Osteocyte (in vitro differentiated cells): ENCODE data around the gene UBA7. TPM values are rescaled to one million over a fixed set of nuclear protein-coding genes. Genes with fewer than 3 reads are reported as not detected.

Experiments used
- DNase-seq: peaks from one replicate; pipeline ENCODE4 v3.0.0; 2021; ENCODE audit warnings: mixed read lengths; ENCODE audit not compliant: unreplicated experiment; ENCODE audit errors: extremely low spot score
- H3K27ac Mint-ChIP-seq: one replicate; pipeline ENCODE4 v1.8.0; 2021; ENCODE audit warnings: mild to moderate bottlenecking, mixed read lengths; ENCODE audit not compliant: unreplicated experiment
- H3K27me3 Mint-ChIP-seq: one replicate; pipeline ENCODE4 v1.8.0; 2021; ENCODE audit warnings: mixed read lengths; ENCODE audit not compliant: unreplicated experiment
- H3K36me3 Mint-ChIP-seq: one replicate; pipeline ENCODE4 v1.8.0; 2021; ENCODE audit warnings: mixed read lengths; ENCODE audit not compliant: unreplicated experiment
- H3K4me1 Mint-ChIP-seq: one replicate; pipeline ENCODE4 v1.8.0; 2021; ENCODE audit warnings: mixed read lengths; ENCODE audit not compliant: unreplicated experiment
- H3K4me3 Mint-ChIP-seq: one replicate; pipeline ENCODE4 v1.8.0; 2021; ENCODE audit warnings: mild to moderate bottlenecking, moderate library complexity, mixed read lengths; ENCODE audit not compliant: unreplicated experiment
- H3K9me3 Mint-ChIP-seq: one replicate; pipeline ENCODE4 v1.8.0; 2021; ENCODE audit warnings: mixed read lengths; ENCODE audit not compliant: unreplicated experiment
- total RNA-seq: library from RNA; stranded (reverse); gene quantifications from 2 replicates; pipeline ENCODE4 v1.2.1, GENCODE V29; 2021
- TF ChIP-seq, protein P1 (sequence below): fragments of 200-600 bp; sonication (generic); IDR thresholded peaks from 2 replicates; pipeline ENCODE4 v1.5.0; 2021; ENCODE audit warnings: antibody characterized with exemption, mild to moderate bottlenecking, moderate library complexity

The UBA7 gene
- total RNA-seq, 1 donor from 2014 or later: 63.6 TPM

DNA sequence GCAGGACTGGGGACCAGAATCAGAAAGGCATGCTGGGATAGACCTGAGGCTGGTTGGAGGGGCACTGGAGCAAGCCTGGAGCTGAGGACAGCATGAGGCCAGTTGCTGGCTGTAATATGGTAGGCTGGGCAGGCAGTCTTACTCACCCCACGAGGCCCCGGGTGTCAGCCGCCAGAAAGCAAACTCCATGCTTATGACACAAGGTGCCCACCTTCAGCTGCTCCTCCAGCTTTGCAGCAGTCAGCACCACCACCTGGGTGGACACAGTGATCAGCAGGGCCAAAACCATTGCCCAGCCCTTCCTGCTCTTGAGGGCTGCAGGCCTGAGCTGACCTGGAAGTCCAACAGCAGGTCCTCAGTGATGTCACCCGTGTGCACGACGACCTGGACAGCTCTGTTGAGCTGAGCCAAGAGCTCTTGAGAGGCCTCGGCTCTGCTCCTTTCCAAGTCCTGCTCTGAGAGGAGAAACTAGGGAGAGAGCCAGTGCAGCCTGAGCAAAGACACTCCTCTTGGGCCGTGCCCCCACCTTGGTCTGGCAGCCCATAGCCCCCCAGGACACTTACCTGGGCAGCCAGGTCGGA is 747 bp downstream of the UBA7 start:
- H3K4me3 Mint-ChIP-seq: peak overlapping the region; percentile 75
- DNase-seq: no peak
- H3K27ac Mint-ChIP-seq: peak overlapping the region; percentile 93
- peaks cover 18% of the 10 kb centered on the region for H3K4me1 Mint-ChIP-seq
- TF ChIP-seq, protein P1, sequence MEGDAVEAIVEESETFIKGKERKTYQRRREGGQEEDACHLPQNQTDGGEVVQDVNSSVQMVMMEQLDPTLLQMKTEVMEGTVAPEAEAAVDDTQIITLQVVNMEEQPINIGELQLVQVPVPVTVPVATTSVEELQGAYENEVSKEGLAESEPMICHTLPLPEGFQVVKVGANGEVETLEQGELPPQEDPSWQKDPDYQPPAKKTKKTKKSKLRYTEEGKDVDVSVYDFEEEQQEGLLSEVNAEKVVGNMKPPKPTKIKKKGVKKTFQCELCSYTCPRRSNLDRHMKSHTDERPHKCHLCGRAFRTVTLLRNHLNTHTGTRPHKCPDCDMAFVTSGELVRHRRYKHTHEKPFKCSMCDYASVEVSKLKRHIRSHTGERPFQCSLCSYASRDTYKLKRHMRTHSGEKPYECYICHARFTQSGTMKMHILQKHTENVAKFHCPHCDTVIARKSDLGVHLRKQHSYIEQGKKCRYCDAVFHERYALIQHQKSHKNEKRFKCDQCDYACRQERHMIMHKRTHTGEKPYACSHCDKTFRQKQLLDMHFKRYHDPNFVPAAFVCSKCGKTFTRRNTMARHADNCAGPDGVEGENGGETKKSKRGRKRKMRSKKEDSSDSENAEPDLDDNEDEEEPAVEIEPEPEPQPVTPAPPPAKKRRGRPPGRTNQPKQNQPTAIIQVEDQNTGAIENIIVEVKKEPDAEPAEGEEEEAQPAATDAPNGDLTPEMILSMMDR: no peak
- no peaks in the 10 kb centered on the region for H3K9me3 Mint-ChIP-seq
- H3K27me3 Mint-ChIP-seq: no peaks in the 10 kb centered on the region
- peaks cover 4% of the 10 kb centered on the region for H3K36me3 Mint-ChIP-seq

DNA sequence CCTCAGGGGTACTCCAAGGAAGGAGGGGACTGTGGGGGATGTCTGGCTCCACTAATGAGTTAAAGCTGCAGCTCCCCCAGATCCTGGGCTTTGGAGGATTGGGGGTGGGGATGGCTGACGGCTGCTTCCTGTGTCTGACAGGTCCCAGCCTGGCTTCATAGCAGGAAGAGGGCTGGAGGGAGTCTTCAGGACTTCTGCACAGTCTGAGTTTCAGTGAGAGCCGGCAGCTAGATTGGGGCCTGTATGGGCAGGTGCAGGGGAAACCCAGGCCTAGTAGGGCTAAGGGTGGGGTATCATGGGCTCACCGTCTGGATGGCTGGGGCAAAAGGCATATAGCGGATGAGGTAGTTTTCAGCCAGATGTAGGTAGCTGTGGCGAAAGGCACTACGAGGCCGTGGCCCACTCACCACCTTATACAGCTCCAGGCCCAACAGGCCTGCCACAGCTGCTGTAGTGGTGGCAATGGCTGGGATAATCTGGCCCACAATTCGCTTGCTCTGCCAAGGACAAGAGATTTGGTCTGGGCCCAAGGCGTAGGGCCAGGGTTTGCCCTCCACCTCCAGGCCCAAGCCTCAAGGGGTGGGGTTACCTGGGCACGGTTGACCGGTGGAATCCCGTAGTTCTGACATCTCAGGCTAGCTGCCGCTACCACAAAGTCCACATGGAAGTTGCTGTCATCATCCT is 6.2 kb downstream of the UBA7 start:
- Mint-ChIP-seq H3K27ac (peak overlapping the region; percentile 67), H3K9me3 (no peaks in the 10 kb centered on the region), H3K4me1 (peaks cover 42% of the 10 kb centered on the region), H3K27me3 (no peaks in the 10 kb centered on the region), H3K36me3 (peaks cover 4% of the 10 kb centered on the region), H3K4me3 (no peak overlapping the region)
- TF ChIP-seq, protein P1: no peak
- DNase-seq: no peak

DNA sequence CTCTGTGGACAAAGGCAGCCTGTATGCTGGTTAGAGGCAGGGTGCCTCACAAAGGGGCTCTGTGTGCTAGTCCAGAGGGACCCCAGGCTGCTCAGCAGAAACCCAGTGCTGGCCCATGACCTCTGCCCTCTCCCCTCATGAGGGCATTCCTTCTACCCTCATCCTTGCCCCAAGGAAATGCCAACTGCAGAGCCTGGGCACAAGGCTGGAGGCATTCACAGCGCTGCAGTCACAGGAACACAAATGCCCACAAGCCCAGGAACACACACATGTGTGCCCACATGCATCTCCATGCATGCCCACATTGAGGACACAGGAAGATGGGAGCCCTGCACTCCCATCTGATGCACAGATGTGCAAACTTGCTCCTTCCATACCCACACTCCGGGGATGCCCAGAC is 6.9 kb downstream of the UBA7 start:
- Mint-ChIP-seq H3K9me3 (no peaks in the 10 kb centered on the region), H3K4me3 (no peak overlapping the region), H3K27me3 (peaks cover 3% of the 10 kb centered on the region), H3K27ac (peak overlapping the region; percentile 41), H3K4me1 (peaks cover 44% of the 10 kb centered on the region), H3K36me3 (peaks cover 4% of the 10 kb centered on the region)
- DNase-seq: no peak
- TF ChIP-seq, protein P1: no peak

DNA sequence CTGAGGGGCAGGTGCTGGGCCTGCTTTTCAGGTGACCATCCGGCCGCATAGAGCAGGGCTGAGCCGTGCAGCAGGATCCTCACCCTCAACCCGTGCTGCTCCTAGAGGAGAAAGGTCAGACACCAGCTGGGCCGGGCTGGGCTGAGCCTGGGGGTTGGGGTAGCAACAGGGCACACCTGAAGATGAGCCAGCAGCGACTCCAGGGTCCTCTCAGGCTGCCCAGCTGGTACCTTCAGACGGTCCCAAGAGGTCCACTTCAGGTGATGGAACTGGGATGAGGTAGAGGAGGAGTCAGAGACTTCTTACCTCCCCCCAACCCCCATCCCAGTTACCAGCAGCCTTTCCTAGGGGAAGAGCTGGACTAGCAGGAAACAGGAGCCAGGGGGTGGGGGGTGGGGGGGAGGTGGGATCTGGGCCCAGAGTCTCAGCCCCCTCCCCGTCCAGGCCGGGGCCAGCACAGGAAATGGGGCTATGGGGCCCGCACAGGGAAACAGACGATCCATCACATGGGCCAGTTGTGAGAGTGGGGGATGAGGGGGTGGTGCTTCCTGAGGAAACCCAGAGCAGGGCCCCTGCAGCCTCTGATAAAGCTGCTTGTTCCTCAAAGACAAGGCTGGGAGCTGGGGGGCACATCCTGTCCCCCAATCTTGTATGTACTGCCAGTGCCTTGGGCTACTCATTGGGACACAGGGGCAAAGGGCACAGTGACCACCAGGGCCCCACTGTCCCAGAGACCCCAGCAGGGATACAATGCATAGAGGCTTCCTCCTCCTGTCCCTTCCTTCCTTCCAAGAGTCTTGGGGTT is 7.7 kb downstream of the UBA7 start:
- Mint-ChIP-seq H3K36me3 (peaks cover 4% of the 10 kb centered on the region), H3K27ac (peak overlapping the region; percentile 87), H3K4me3 (no peak overlapping the region), H3K27me3 (peaks cover 8% of the 10 kb centered on the region), H3K9me3 (no peaks in the 10 kb centered on the region), H3K4me1 (peaks cover 44% of the 10 kb centered on the region)
- DNase-seq: no peak
- TF ChIP-seq, protein P1: no peak

DNA sequence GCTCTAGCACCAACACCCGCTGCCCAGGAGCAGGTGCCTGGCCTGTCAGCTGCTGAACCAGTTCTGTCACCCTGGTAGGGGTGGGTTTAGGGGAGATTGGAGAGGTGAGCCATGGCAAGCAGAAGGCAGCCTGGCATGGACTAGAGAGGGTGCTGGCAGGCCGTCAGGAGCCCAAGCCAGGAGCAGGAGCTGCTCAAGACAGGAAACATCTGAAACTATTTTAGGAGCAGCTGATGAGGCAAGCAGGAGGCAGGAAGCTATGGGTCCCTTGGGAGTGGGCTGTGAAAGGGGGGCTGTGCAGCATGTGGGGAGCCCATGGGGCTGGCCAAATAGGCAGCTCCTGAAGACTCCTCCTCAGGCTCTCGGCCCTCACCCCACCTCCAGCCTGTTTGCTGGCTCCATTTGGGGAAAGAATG is 8.4 kb downstream of the UBA7 start:
- Mint-ChIP-seq H3K4me1 (peaks cover 44% of the 10 kb centered on the region), H3K4me3 (peak overlapping the region; percentile 59), H3K36me3 (peaks cover 4% of the 10 kb centered on the region), H3K9me3 (no peaks in the 10 kb centered on the region), H3K27ac (peak overlapping the region; percentile 87), H3K27me3 (peaks cover 8% of the 10 kb centered on the region)
- DNase-seq: peak; percentile 87
- TF ChIP-seq, protein P1: no peak
